Spleen (tissue), 11 donors: Measurements from ENCODE around the gene AK9. TPM values are rescaled to one million over a fixed set of nuclear protein-coding genes. Genes with fewer than 3 reads are reported as not detected.

Experiments
- DNase-seq: peaks from one replicate; pipeline ENCODE4 v3.0.0-alpha.2; 2020
- H3K27ac ChIP-seq, 8 donors: fragments of 200-600 bp; sonication (generic) in 7 of 8; 1 replicate in 4 of 8; 2 replicates in 4 of 8; pipeline versions ENCODE4 v1.5.0 to v1.8.0; 2016 to 2021; ENCODE audit warnings: inconsistent platforms in 4 of 8, mild to moderate bottlenecking in 4 of 8, moderate library complexity in 1 of 8
- H3K27me3 ChIP-seq, 7 donors: fragments of 200-600 bp; sonication (generic) in 6 of 7; replicated peaks in 1 of 7; 1 replicate in 4 of 7; 2 replicates in 3 of 7; pipeline versions ENCODE4 v1.5.0 to v1.8.0; 2016 to 2021; ENCODE audit warnings: inconsistent platforms in 3 of 7, mild to moderate bottlenecking in 1 of 7
- H3K36me3 ChIP-seq, 6 donors: fragments of 200-600 bp; sonication (generic) in 5 of 6; 1 replicate in 4 of 6; 2 replicates in 2 of 6; pipeline versions ENCODE4 v1.5.0 to v1.8.0; 2016 to 2021; ENCODE audit warnings: inconsistent platforms in 2 of 6
- H3K4me1 ChIP-seq, 6 donors: fragments of 200-600 bp; sonication (generic) in 5 of 6; 1 replicate in 3 of 6; 2 replicates in 3 of 6; pipeline versions ENCODE4 v1.5.0 to v1.8.0; 2016 to 2021; ENCODE audit warnings: inconsistent platforms in 3 of 6
- H3K4me3 ChIP-seq, 8 donors: fragments of 200-600 bp; sonication (generic) in 7 of 8; 1 replicate in 4 of 8; 2 replicates in 4 of 8; pipeline versions ENCODE4 v1.5.0 to v1.8.0; 2016 to 2021; ENCODE audit warnings: inconsistent platforms in 4 of 8, mild to moderate bottlenecking in 4 of 8, moderate library complexity in 2 of 8
- H3K9me3 ChIP-seq, 8 donors: fragments of 200-600 bp; sonication (generic) in 7 of 8; 1 replicate in 4 of 8; 2 replicates in 4 of 8; pipeline versions ENCODE4 v1.5.0 to v1.8.0; 2016 to 2021; ENCODE audit warnings: inconsistent platforms in 4 of 8
- POLR2A ChIP-seq, 3 donors: fragments of 450-650 bp; IDR thresholded peaks; one replicate each; pipeline ENCODE4 v1.5.1; 2017; ENCODE audit warnings: antibody characterized with exemption in 3 of 3, mild to moderate bottlenecking in 1 of 3
- POLR2AphosphoS5 ChIP-seq, 3 donors: sonication (generic); formaldehyde crosslinking; IDR thresholded peaks; one replicate each; pipeline ENCODE4 v1.5.1; 2017; ENCODE audit warnings: antibody characterized with exemption in 3 of 3
- whole genome bisulfite sequencing, 5 donors: extraction: QIAGEN DNeasy Blood & Tissue Kit in 3 of 5; methylation state at CpG; one replicate each; pipeline versions ENCODE4 v1.1.5 to v1.1.7; 2013 to 2018; 5-methylcytosine and 5-hydroxymethylcytosine counted together
- intact Hi-C: fragments of 100-400 bp; cut with DNase I; formaldehyde crosslinking; loops from one replicate; pipeline ENCODE4 v1.15.0; 2023; ENCODE audit warnings: low total_unique reads
- polyA plus RNA-seq, 3 donors: library from polyadenylated mRNA; stranded (reverse); fragments of 200-250 nt; gene quantifications; one replicate each; pipeline ENCODE4 v1.2.1, GENCODE V29; 2013
- total RNA-seq, 7 donors: library from RNA; depleted of rRNA in 3 of 7; stranded (reverse); fragments of >200 nt in 3 of 7; fragmentation: NEBNext Ultra II Directional in 4 of 7; extraction: Animal tissue kit (Norgen Biotek cat#: 25700) in 4 of 7; gene quantifications; one replicate each; pipeline versions ENCODE4 v1.1.0 to v1.2.1, GENCODE V29; 2016 to 2021
- TF ChIP-seq, protein P1 (sequence below), 11 experiments: fragments of 200-600 bp in 7 of 11; fragments of 450-650 bp in 4 of 11; sonication (generic) in 4 of 11; IDR thresholded peaks in 8 of 11; conservative IDR thresholded peaks in 3 of 11; 1 replicate in 7 of 11; 2 replicates in 4 of 11; pipeline versions ENCODE4 v1.4.0 to v1.8.0; 2016 to 2021; ENCODE audit warnings: antibody characterized with exemption in 11 of 11, inconsistent platforms in 4 of 11, mild to moderate bottlenecking in 1 of 11
- donor health status: healthy with polysubstance abuse.
- donor health status: DM: no; HTN: no; CAD: no; lungs with moderate emphysema.
- donor health status: DM: no; HTN: no; CAD: no.
- donor health status: Bipolar disorder and iron deficiency.
- donor health status: healthy.
- donor health status: DM: no; HTN: no; CAD: no.
- donor health status: DM: yes; HTN: yes; CAD: no.

Gene AK9
- total and polyA plus RNA-seq, 10 donors: 3.8 to 24.9 (median 11.5) TPM

DNA sequence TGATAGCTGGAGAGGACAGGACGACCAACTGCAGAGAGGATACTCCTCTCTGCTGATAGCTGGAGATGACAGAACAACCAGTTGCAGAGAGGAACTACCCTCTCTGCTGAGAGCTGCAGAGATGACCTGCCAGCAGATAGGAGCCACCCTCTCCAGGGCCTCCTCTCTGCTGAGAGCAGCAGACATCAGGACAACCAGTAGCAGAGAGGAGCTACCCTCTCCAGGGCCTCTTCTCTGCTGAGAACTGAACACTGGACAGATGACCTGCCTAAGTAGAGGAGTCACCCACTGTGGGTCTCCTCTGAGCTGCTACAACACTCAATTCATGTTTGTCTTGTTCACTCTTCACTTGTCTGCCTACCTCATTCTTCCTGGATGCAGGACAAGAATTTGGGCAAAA lies 180.6 kb downstream of the AK9 start:
- no peaks in the 10 kb centered on the region for H3K36me3 ChIP-seq
- DNase-seq: no peak
- no peak overlapping the region for H3K4me3 ChIP-seq
- WGBS, 5 donors: 67 to 95% (median 92%) methylated on average over 1 of the region's 1 CpG
- intact Hi-C loops: no loop called here
- no peak overlapping the region for H3K27ac ChIP-seq
- TF ChIP-seq POLR2A (IDR thresholded peaks at IDR 0.05): no peak
- TF ChIP-seq, protein P1, sequence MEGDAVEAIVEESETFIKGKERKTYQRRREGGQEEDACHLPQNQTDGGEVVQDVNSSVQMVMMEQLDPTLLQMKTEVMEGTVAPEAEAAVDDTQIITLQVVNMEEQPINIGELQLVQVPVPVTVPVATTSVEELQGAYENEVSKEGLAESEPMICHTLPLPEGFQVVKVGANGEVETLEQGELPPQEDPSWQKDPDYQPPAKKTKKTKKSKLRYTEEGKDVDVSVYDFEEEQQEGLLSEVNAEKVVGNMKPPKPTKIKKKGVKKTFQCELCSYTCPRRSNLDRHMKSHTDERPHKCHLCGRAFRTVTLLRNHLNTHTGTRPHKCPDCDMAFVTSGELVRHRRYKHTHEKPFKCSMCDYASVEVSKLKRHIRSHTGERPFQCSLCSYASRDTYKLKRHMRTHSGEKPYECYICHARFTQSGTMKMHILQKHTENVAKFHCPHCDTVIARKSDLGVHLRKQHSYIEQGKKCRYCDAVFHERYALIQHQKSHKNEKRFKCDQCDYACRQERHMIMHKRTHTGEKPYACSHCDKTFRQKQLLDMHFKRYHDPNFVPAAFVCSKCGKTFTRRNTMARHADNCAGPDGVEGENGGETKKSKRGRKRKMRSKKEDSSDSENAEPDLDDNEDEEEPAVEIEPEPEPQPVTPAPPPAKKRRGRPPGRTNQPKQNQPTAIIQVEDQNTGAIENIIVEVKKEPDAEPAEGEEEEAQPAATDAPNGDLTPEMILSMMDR (IDR thresholded peaks at IDR 0.05 in 8 of 11, conservative IDR thresholded peaks at IDR 0.05 in 3 of 11): no peak
- H3K27me3 ChIP-seq: no peaks in the 10 kb centered on the region
- H3K4me1 ChIP-seq: peaks cover 0 to under 1% (median 0%) of the 10 kb centered on the region in 6 donors
- H3K9me3 ChIP-seq: peaks cover 0 to 4% (median 0%) of the 10 kb centered on the region in 8 donors

DNA sequence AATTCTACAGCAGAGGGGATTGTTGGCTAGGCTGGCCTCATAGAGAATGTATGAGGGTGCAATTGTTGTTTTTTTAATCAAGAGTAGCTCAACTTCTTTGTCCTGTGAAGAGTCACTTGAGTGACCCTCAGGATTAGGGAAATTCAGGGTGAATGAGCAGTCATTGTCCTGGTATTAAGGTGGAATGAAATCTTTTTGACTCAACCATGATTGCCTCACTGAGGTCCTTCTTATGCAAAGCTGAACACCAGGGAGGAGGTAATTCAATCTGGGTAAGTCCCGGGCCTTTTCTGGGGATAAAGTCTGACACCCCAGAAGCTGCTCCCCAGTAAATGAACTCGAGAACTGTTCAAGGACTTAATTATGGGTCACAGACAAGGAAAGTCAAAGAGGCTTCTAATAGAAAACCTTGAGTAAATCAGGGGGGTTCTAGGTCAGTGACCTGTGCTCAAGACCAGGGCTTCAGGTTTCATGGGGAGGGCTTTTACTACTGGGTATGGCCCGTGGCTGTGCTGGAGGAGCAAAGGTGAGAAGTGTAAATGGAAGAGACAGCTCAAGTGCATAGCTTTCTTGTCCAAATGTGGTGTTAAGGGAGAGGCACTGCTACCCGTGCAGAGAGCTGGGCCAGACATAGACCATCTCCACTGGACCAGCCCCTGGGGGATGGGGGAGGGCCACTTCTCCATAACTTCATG lies 182.7 kb downstream of the AK9 start:
- no peak for DNase-seq
- Histone ChIP-seq H3K4me3 (no peak overlapping the region), H3K9me3 (peaks cover 0 to 4% (median 0%) of the 10 kb centered on the region in 8 donors), H3K27ac (no peak overlapping the region), H3K27me3 (no peaks in the 10 kb centered on the region), H3K36me3 (no peaks in the 10 kb centered on the region), H3K4me1 (no peaks in the 10 kb centered on the region)
- TF ChIP-seq POLR2A (IDR thresholded peaks at IDR 0.05) (no peak), POLR2AphosphoS5 (IDR thresholded peaks at IDR 0.05) (no peak)
- TF ChIP-seq, protein P1 (IDR thresholded peaks at IDR 0.05 in 8 of 11, conservative IDR thresholded peaks at IDR 0.05 in 3 of 11): no peak
- intact Hi-C loops: no loop called here
- 73 to 82% (median 79%) methylated on average over 4 of the region's 4 CpGs for WGBS, 5 donors

GRCh38 chr6:109507490-109508072 lies 183.4 kb downstream of the AK9 start:
- TF ChIP-seq POLR2A (IDR thresholded peaks at IDR 0.05) (no peak), POLR2AphosphoS5 (IDR thresholded peaks at IDR 0.05) (no peak)
- TF ChIP-seq, protein P1 (IDR thresholded peaks at IDR 0.05 in 8 of 11, conservative IDR thresholded peaks at IDR 0.05 in 3 of 11): no peak
- Histone ChIP-seq H3K36me3 (no peaks in the 10 kb centered on the region), H3K9me3 (peaks cover 0 to 4% (median 0%) of the 10 kb centered on the region in 8 donors), H3K4me1 (no peaks in the 10 kb centered on the region), H3K4me3 (no peak overlapping the region), H3K27me3 (no peaks in the 10 kb centered on the region), H3K27ac (no peak overlapping the region)
- no peak for DNase-seq
- intact Hi-C loops: no loop called here
- 72 to 78% (median 74%) methylated on average over 4 of the region's 4 CpGs for WGBS, 5 donors

GRCh38 chr6:109506841-109507240 lies 184.2 kb downstream of the AK9 start:
- TF ChIP-seq POLR2A (IDR thresholded peaks at IDR 0.05) (no peak), POLR2AphosphoS5 (IDR thresholded peaks at IDR 0.05) (no peak)
- TF ChIP-seq, protein P1 (IDR thresholded peaks at IDR 0.05 in 8 of 11, conservative IDR thresholded peaks at IDR 0.05 in 3 of 11): no peak
- 87 to 96% (median 93%) methylated on average over 2 of the region's 2 CpGs for WGBS, 5 donors
- Histone ChIP-seq H3K36me3 (no peaks in the 10 kb centered on the region), H3K27ac (no peak overlapping the region), H3K4me1 (no peaks in the 10 kb centered on the region), H3K27me3 (no peaks in the 10 kb centered on the region), H3K9me3 (peaks cover 0 to 4% (median 0%) of the 10 kb centered on the region in 8 donors), H3K4me3 (no peak overlapping the region)
- intact Hi-C loops: no loop called here
- no peak for DNase-seq
